Kidney epithelial cell (primary cell): ENCODE measurements around the gene LINGO1. TPM values are rescaled to one million over a fixed set of nuclear protein-coding genes. Genes with fewer than 3 reads are reported as not detected.
A peak's percentile ranks its signal among the peaks of the same experiment; 100 is the strongest.

ENCODE experiments used
- DNase-seq: peaks from one replicate; pipeline ENCODE4 v3.0.0-alpha.2; 2010; ENCODE audit warnings: low read depth
- H3K27me3 ChIP-seq: 2 replicates; pipeline ENCODE4 v1.6.0; 2011; ENCODE audit warnings: low read length; ENCODE audit not compliant: control insufficient read depth, insufficient read depth
- H3K36me3 ChIP-seq: 2 replicates; pipeline ENCODE4 v1.5.1; 2011; ENCODE audit warnings: low read length; ENCODE audit not compliant: control insufficient read depth, insufficient read depth
- H3K4me3 ChIP-seq: 2 replicates; pipeline ENCODE4 v1.5.1; 2011; ENCODE audit warnings: low read depth, mild to moderate bottlenecking, control low read depth, low read length
- total RNA-seq: library from RNA; depleted of rRNA; stranded (reverse); fragments of >200 nt; gene quantifications from 2 replicates; pipeline ENCODE4 v1.2.3, GENCODE V29; 2015
- TF ChIP-seq, protein P1 (sequence below): IDR thresholded peaks from 2 replicates; pipeline ENCODE4 v1.5.1; 2011; ENCODE audit warnings: mild to moderate bottlenecking, moderate library complexity, low read length, control low read depth, inconsistent platforms; ENCODE audit not compliant: insufficient read depth, poor library complexity, severe bottlenecking

The LINGO1 gene
- total RNA-seq, 1 donor from 2014 or later, result 4.8 TPM

DNA sequence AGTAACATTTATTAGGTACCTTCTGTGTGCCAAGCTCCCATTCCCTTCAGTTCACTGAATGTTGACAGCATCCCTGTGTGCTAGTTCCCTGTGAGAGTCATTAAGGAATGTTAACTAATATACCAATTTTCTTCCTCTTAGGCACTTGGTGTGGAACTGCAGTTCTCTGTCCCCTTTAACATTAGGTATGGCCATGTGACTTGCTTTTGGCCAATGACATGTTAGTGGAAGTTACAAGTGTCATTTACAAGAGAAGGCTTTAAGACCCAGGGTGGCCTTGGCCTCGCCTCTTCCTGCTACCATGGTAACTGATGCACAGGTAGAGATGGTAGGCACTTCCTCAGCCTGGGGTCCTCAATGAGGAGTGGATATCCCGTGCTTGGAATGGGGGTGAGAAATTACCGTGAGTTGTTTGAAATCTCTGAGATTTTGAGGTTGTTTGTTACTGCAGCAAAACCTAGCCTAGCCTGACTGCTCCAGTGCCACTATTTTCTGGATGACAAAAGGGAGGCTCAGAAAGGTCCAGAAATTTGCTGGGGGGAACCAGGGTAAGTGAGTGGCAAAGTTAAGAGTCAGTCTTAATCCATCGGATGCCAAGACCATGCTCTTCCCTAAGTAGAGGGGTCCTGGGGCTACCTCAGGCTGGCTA lies 21.2 kb upstream of the LINGO1 start:
- Histone ChIP-seq H3K36me3 (no peaks in the 10 kb centered on the region), H3K27me3 (peaks cover 29% of the 10 kb centered on the region), H3K4me3 (no peak overlapping the region)
- no peak for DNase-seq
- TF ChIP-seq, protein P1, sequence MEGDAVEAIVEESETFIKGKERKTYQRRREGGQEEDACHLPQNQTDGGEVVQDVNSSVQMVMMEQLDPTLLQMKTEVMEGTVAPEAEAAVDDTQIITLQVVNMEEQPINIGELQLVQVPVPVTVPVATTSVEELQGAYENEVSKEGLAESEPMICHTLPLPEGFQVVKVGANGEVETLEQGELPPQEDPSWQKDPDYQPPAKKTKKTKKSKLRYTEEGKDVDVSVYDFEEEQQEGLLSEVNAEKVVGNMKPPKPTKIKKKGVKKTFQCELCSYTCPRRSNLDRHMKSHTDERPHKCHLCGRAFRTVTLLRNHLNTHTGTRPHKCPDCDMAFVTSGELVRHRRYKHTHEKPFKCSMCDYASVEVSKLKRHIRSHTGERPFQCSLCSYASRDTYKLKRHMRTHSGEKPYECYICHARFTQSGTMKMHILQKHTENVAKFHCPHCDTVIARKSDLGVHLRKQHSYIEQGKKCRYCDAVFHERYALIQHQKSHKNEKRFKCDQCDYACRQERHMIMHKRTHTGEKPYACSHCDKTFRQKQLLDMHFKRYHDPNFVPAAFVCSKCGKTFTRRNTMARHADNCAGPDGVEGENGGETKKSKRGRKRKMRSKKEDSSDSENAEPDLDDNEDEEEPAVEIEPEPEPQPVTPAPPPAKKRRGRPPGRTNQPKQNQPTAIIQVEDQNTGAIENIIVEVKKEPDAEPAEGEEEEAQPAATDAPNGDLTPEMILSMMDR, result no peak

DNA sequence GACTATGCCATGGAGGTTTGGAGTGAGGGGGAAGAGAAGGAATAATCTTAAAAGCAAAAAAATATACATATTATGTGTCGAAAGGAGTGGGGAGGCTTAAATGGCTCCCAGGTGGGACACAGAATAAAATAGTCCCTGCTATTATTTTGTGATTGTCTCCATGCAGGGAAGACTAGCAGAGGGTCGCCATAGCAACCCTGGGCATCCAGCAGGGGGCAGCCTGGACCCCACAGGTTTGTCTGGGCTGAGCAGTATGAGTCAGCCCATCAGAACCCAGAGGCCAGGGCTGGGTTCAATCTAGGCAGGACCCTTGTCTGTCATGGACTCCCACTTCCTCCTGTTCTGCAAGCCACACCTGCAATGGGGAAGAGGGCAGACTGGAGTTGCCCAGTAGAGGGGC lies 17.6 kb upstream of the LINGO1 start:
- Histone ChIP-seq H3K27me3 (peaks cover 14% of the 10 kb centered on the region), H3K4me3 (no peak overlapping the region), H3K36me3 (no peaks in the 10 kb centered on the region)
- no peak for DNase-seq
- TF ChIP-seq, protein P1, result peak; percentile 44

DNA sequence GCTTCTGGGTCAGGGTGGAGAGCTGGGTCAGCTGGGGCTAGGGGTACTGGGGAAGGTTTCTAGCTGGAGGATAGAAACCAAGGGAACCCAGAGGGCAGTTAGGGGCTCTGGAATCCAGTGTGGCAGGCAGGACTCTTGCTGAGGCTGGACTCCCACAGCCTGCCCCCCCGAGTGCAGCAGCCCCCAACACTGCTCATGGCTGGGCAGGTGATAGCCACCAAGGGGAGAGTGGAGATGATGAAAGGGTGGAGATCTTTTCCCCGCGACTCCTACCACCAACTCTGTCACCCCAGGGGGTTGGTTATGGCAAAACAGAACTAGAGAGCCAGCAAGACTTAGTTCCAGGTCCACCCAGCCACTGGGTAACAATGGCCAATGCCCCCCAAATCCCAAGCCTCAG lies 16.9 kb upstream of the LINGO1 start:
- no peaks in the 10 kb centered on the region for H3K36me3 ChIP-seq
- no peak overlapping the region for H3K4me3 ChIP-seq
- DNase-seq, result no peak
- TF ChIP-seq, protein P1, result no peak
- H3K27me3 ChIP-seq, result peaks cover 12% of the 10 kb centered on the region

DNA sequence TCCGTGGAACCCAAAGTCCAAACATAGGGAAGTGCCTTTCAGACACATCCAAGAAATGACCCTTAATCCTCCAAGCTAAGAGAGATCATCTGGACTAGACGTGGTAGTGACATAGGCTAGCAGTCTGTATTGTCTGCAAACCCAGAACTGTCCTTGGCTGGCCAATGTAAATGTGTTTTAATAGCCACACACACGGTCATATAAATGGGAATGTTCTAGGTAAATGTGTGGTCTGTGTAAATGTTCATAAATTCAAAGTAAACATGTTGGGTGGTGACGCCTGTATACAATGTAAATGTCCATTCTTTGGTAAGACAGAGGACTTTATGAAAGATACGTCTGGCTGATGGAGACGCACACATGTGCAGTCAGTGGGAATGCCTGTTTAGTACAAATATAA lies 16.3 kb upstream of the LINGO1 start:
- H3K27me3 ChIP-seq, result peaks cover 12% of the 10 kb centered on the region
- no peaks in the 10 kb centered on the region for H3K36me3 ChIP-seq
- TF ChIP-seq, protein P1, result no peak
- no peak for DNase-seq
- no peak overlapping the region for H3K4me3 ChIP-seq

DNA sequence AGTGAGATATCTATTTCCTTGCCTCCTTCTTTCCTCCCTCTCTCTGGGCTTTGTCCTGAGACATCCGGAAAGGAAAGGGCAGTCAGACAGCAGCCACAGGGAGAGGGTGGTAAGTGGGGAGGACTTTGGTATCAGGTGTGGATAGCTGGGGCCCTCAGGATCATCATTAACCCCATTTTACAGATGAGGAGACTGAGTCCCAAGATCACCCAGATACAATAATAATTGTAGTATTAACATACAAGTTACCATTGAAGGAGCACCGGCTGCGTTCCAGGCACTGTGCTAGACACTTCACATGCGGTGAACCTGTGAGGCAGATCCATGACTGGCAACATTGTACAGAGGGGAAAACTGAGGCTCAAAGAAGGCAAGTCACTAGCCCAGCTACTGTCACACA lies 15.2 kb upstream of the LINGO1 start:
- TF ChIP-seq, protein P1, result no peak
- Histone ChIP-seq H3K4me3 (no peak overlapping the region), H3K27me3 (peaks cover 13% of the 10 kb centered on the region)

DNA sequence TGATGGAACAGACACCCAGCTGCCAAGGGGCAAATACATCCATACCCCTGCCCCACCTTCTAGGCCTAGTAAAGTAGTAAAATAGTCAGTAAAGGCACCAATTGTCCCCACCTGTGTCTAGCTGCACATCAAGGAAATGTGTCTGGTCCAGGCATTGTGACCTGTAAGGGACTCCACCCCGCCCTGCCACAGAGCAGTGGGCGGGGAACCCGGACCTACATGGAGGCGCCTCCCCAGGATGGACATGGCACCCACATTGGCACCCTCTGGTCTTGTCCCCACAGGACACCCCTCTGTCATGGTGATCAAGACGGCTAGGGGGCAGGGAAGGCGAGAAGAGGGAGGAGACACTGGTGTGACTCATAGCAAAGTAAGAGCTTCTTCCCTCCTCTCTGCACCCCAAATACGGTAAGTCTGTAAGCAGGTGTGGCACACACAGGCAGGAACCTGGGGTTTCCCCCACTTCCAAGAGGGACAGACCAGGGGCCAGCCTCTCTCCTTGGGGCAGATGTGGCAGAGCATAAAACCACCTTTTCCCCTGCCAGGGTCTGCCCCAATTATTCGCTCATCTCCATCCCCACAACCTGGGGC lies 13.5 kb upstream of the LINGO1 start:
- TF ChIP-seq, protein P1, result no peak
- Histone ChIP-seq H3K36me3 (no peaks in the 10 kb centered on the region), H3K27me3 (peaks cover 23% of the 10 kb centered on the region), H3K4me3 (no peak overlapping the region)
- no peak for DNase-seq

More for the DNA sequence above, 15.2 kb upstream of the LINGO1 start:
- no peak for DNase-seq
- H3K36me3 ChIP-seq, result no peaks in the 10 kb centered on the region
